CD14-positive monocyte (primary cell): Measurements from ENCODE around the gene RPL15. TPM values are rescaled to one million over a fixed set of nuclear protein-coding genes. Genes with fewer than 3 reads are reported as not detected.
A peak's percentile ranks its signal among the peaks of the same experiment; 100 is the strongest.

Experiments used
- DNase-seq, 3 donors: peaks; one replicate each; pipeline ENCODE4 v3.0.0-alpha.2; 2011 to 2022
- H2AFZ ChIP-seq: 2 replicates; pipeline ENCODE4 v1.6.0; 2012; ENCODE audit warnings: mild to moderate bottlenecking, low read depth, low read length, inconsistent platforms; ENCODE audit not compliant: insufficient read depth, poor library complexity, severe bottlenecking
- H3K27ac ChIP-seq, 2 donors: 1 replicate in 1 of 2; 2 replicates in 1 of 2; pipeline ENCODE4 v1.5.1; 2012 to 2013; ENCODE audit warnings: low read length in 2 of 2, control low read depth in 1 of 2, inconsistent platforms in 1 of 2, low read depth in 1 of 2, mild to moderate bottlenecking in 1 of 2
- H3K27me3 ChIP-seq, 2 donors: one replicate each; pipeline versions ENCODE4 v1.6.0 to v1.6.1; 2011 to 2013; ENCODE audit warnings: low read length in 2 of 2; ENCODE audit not compliant: control insufficient read depth in 2 of 2, insufficient read depth in 2 of 2
- H3K36me3 ChIP-seq, 2 donors: replicated peaks in 1 of 2; 1 replicate in 1 of 2; 2 replicates in 1 of 2; pipeline versions ENCODE4 v1.5.1 to v1.6.1; 2012 to 2013; ENCODE audit warnings: low read length in 2 of 2, control low read depth in 1 of 2, inconsistent platforms in 1 of 2, mild to moderate bottlenecking in 1 of 2; ENCODE audit not compliant: insufficient read depth in 2 of 2, control insufficient read depth in 1 of 2
- H3K4me1 ChIP-seq, 2 donors: 1 replicate in 1 of 2; 2 replicates in 1 of 2; pipeline versions ENCODE4 v1.5.1 to v1.6.1; 2012 to 2013; ENCODE audit warnings: low read length in 2 of 2, control low read depth in 1 of 2, inconsistent platforms in 1 of 2, mild to moderate bottlenecking in 1 of 2, moderate library complexity in 1 of 2; ENCODE audit not compliant: insufficient read depth in 2 of 2, control insufficient read depth in 1 of 2
- H3K4me2 ChIP-seq: replicated peaks from 2 replicates; pipeline ENCODE3; 2012; ENCODE audit warnings: low read length, moderate library complexity, mild to moderate bottlenecking; ENCODE audit not compliant: poor library complexity, severe bottlenecking; ENCODE audit errors: extremely low read depth
- H3K4me3 ChIP-seq, 3 experiments: fragments of 200-600 bp in 1 of 3; sonication (generic) in 1 of 3; replicated peaks in 1 of 3; 1 replicate in 2 of 3; 2 replicates in 1 of 3; pipeline ENCODE4 v1.5.1; 2011 to 2013; ENCODE audit warnings: low read length in 3 of 3, mild to moderate bottlenecking in 3 of 3, control low read depth in 2 of 3, low read depth in 2 of 3, inconsistent platforms in 1 of 3, moderate library complexity in 1 of 3
- H3K79me2 ChIP-seq: 2 replicates; pipeline ENCODE4 v1.6.0; 2012; ENCODE audit warnings: mild to moderate bottlenecking, control low read depth, inconsistent platforms, low read length, moderate library complexity; ENCODE audit not compliant: insufficient read depth
- H3K9ac ChIP-seq: 2 replicates; pipeline ENCODE4 v1.6.0; 2017; ENCODE audit warnings: low read length, mild to moderate bottlenecking; ENCODE audit not compliant: insufficient read depth, poor library complexity, severe bottlenecking
- H3K9me3 ChIP-seq, 2 donors: replicated peaks in 1 of 2; 1 replicate in 1 of 2; 2 replicates in 1 of 2; pipeline versions ENCODE4 v1.5.1 to v1.6.1; 2012 to 2013; ENCODE audit warnings: low read length in 2 of 2, control low read depth in 1 of 2; ENCODE audit not compliant: control insufficient read depth in 1 of 2, insufficient read depth in 1 of 2
- H4K20me1 ChIP-seq: 2 replicates; pipeline ENCODE4 v1.6.0; 2012; ENCODE audit warnings: mild to moderate bottlenecking, low read length, control low read depth, moderate library complexity; ENCODE audit not compliant: insufficient read depth
- H3K27ac Mint-ChIP-seq, 7 donors: one replicate each; pipeline ENCODE4 v1.8.0; 2020; ENCODE audit warnings: mild to moderate bottlenecking in 7 of 7, mixed read lengths in 7 of 7, moderate library complexity in 6 of 7, inconsistent platforms in 2 of 7
- H3K27me3 Mint-ChIP-seq, 3 donors: one replicate each; pipeline ENCODE4 v1.8.0; 2021 to 2022; ENCODE audit warnings: low read depth in 3 of 3, mild to moderate bottlenecking in 3 of 3, mixed read lengths in 3 of 3, moderate library complexity in 3 of 3, inconsistent platforms in 1 of 3
- H3K36me3 Mint-ChIP-seq, 2 donors: one replicate each; pipeline ENCODE4 v1.8.0; 2020; ENCODE audit warnings: mixed read lengths in 2 of 2, inconsistent platforms in 1 of 2, mild to moderate bottlenecking in 1 of 2
- H3K4me1 Mint-ChIP-seq: one replicate; pipeline ENCODE4 v1.8.0; 2020; ENCODE audit warnings: mild to moderate bottlenecking, mixed read lengths
- H3K4me3 Mint-ChIP-seq, 2 donors: one replicate each; pipeline ENCODE4 v1.8.0; 2020; ENCODE audit warnings: mild to moderate bottlenecking in 2 of 2, mixed read lengths in 2 of 2, moderate library complexity in 1 of 2
- H3K9me3 Mint-ChIP-seq, 7 donors: one replicate each; pipeline ENCODE4 v1.8.0; 2020 to 2022; ENCODE audit warnings: mixed read lengths in 7 of 7, mild to moderate bottlenecking in 6 of 7, moderate library complexity in 6 of 7, inconsistent platforms in 2 of 7
- CTCF ChIP-seq: fragments of 200-600 bp; IDR thresholded peaks from one replicate; pipeline ENCODE4 v1.8.0; 2022; ENCODE audit warnings: antibody characterized with exemption, mild to moderate bottlenecking
- WGBS: methylation state at CpG from one replicate; pipeline ENCODE4 v1.1.5; 2013; ENCODE audit warnings: missing lambda C conversion rate; ENCODE audit not compliant: insufficient coverage; 5-methylcytosine and 5-hydroxymethylcytosine counted together
- intact Hi-C, 2 donors: fragments of 100-400 bp; cut with micrococcal nuclease; formaldehyde crosslinking; loops; one replicate each; pipeline versions ENCODE4 v1.15.0 to v1.15.1; 2023
- polyA plus RNA-seq, 3 donors: library from polyadenylated mRNA; depleted of rRNA in 1 of 3; unstranded in 2 of 3; stranded (reverse) in 1 of 3; fragments of 300-500 nt in 2 of 3; fragments of >200 nt in 1 of 3; fragmentation: Illumina TruSeq in 2 of 3; gene quantifications; 1 replicate in 2 of 3; 2 replicates in 1 of 3; pipeline ENCODE4 v1.2.3, GENCODE V29; 2012 to 2021

RPL15 gene
- polyA plus RNA-seq, 3 donors: 2,510 to 3,161 (median 2,781) TPM

- Histone ChIP-seq H3K9ac (no peak overlapping the region), H3K36me3 (peaks cover 22 to 52% of the 10 kb centered on the region in 2 donors), H3K4me3 (no peak overlapping the region), H4K20me1 (peaks cover 32% of the 10 kb centered on the region), H3K27ac (peak overlapping the region in 1 of 2 donors; percentile 3), H2AFZ (no peak overlapping the region), H3K27me3 (no peaks in the 10 kb centered on the region), H3K79me2 (peaks cover 21% of the 10 kb centered on the region), H3K4me1 (peaks cover 16 to 22% of the 10 kb centered on the region in 2 donors), H3K9me3 (no peaks in the 10 kb centered on the region), H3K4me2 (no peak overlapping the region)
- WGBS: 80% methylated on average over 1 of the region's 3 CpGs
- Mint-ChIP-seq H3K27ac (peak overlapping the region in 3 of 7 donors; percentile 9 to 18 (median 10)), H3K4me3 (no peak overlapping the region), H3K4me1 (peaks cover 31% of the 10 kb centered on the region), H3K9me3 (peaks cover 0 to 2% (median 0%) of the 10 kb centered on the region in 7 donors), H3K36me3 (peaks cover 36 to 40% of the 10 kb centered on the region in 2 donors), H3K27me3 (peaks cover 3 to 4% (median 3%) of the 10 kb centered on the region in 3 donors)
- TF ChIP-seq CTCF: no peak
- intact Hi-C loops: no loop called here
- no peak for DNase-seq
Observed at GRCh38 chr3:23921052-23921511, 4.2 kb downstream of the RPL15 start.

- no peak for TF ChIP-seq CTCF
- Mint-ChIP-seq H3K9me3 (peaks cover 0 to 2% (median 0%) of the 10 kb centered on the region in 7 donors), H3K4me1 (peaks cover 26% of the 10 kb centered on the region), H3K27ac (no peak overlapping the region), H3K36me3 (peaks cover 25 to 28% of the 10 kb centered on the region in 2 donors), H3K27me3 (no peaks in the 10 kb centered on the region), H3K4me3 (no peak overlapping the region)
- Histone ChIP-seq H2AFZ (no peak overlapping the region), H3K79me2 (peaks cover 2% of the 10 kb centered on the region), H3K9ac (no peak overlapping the region), H3K4me3 (no peak overlapping the region), H3K4me2 (no peak overlapping the region), H4K20me1 (peaks cover 18% of the 10 kb centered on the region), H3K9me3 (no peaks in the 10 kb centered on the region), H3K27ac (no peak overlapping the region), H3K27me3 (no peaks in the 10 kb centered on the region), H3K36me3 (peaks cover 18 to 41% of the 10 kb centered on the region in 2 donors), H3K4me1 (peaks cover 0 to 8% of the 10 kb centered on the region in 2 donors)
- no CpG with 5 or more reads among the region's 2 CpGs for WGBS
- DNase-seq: no peak
- intact Hi-C loops: no loop called here
Observed at GRCh38 chr3:23923786-23924185, 6.9 kb downstream of the RPL15 start.
